ENCODE results near the gene RORB.

RORB gene

DNA sequence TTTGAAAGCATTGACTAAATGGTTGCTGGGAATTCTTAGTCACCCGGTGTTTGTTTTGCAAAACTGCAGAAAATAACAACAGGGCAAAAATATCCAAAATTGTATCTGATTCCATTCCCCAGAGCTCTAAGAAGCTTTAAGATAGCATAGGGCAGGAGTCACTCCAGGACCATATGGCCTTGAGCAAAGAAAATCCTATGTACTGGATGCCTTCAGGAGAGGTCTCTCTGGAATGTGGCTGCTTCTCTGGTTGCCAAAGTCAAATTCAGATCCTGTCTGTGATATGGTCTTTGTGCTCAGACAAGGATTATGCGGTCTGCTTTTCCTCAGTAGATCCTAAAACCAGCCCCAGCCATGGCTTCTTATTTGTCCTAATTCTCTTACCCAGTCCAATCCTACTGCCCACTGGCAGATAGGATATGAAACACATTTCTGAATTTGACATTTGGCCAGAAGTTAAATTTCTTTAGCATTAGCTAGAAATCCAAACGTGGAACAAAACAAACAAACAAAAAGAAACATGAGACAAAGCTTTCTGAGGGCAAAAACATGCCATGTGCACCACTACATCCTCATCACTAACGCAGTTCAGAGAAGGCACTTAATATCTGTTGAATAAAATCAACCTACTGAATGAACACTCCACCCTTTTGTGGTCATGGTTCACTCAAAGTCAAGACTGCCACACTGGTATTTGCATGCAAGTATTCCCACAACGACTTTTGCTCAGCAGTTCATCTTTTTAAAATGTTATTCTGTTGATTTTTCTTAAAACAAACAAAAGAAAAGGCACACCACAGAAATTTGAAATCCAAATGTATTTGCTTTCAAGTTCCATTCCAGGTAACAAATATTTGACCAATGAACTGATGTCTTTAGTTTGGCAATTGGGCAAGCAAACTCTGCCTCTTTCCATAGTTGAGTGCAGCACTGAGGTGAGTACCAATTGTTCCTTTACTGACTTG, 224.8 kb downstream of the RORB start:
- no peak for DNase-seq

DNA sequence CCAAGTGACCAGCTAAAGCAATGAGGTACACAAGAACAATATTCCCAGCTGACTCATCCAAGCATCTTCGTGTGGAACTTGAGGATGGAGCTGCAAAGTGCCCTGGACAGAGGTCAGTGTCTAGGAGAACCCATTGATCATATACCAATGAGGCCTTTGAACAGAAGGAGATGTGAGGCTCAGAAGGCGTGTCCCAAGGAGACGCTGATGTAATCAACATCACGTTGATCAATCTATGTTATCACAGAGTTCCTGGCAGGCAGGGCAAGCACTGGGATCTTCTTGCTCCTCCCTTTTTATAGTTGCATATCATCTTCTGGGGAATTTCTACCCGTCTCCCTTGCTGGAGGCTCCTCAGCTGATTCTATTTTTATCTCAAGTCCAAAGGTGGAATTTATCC, 227.2 kb downstream of the RORB start:
- DNase-seq, result no peak

- DNase-seq, result no peak
These were observed 229.4 kb downstream of the RORB start for GRCh38 chr9:74726581-74726980.

DNA sequence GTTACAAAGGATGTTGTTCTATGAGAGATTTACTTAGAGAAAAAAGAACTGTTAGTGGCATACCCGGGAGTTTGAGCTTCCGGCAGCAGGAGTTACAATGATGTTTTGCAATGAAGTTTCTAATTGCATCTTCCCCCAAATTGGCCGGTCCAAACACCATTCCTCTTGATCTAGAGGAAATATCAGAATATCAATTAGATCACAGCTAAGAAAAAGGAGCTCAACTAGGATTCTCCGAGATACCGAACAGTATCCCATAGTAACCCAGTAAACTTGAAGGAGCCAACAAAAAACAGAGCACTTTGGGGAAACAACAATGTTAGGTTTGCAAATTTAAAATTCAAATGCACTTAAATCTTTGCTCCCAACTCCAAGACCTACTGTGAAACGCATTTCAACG, 231.0 kb downstream of the RORB start:
- DNase-seq, result no peak

GRCh38 chr9:74729136-74729695, 232.1 kb downstream of the RORB start:
- DNase-seq, result peak; percentile 52

- no peak for DNase-seq
These were observed 238.6 kb downstream of the RORB start for GRCh38 chr9:74735761-74736160.

- DNase-seq, result no peak
These were observed 239.5 kb downstream of the RORB start for GRCh38 chr9:74736646-74737045.

- peak; percentile 75 for DNase-seq
These were observed 245.2 kb downstream of the RORB start for GRCh38 chr9:74742191-74742790.

Data from eye (tissue), 1 donor.